ENCODE measurements around the gene SEMA3A. TPM values are rescaled to one million over a fixed set of nuclear protein-coding genes. Genes with fewer than 3 reads are reported as not detected.

The SEMA3A gene
- total and polyA plus RNA-seq, 2 of the 13 experiments (the other 11 are each of a cell fraction or from before 2014, with no cell fraction given), result 0.29 to 1.2 TPM

GRCh38 chr7:84204655-84205054 is 10.1 kb upstream of the SEMA3A start (continued):
- no peak for TF ChIP-seq DMTF1 (CRISPR knock-in tag; IDR thresholded peaks at IDR 0.05)

GRCh38 chr7:84202855-84203254 is 8.3 kb upstream of the SEMA3A start:
- intact Hi-C loops (cut with micrococcal nuclease; ENCODE audit: unreplicated experiment) (no loop called here), in situ Hi-C loops (cut with HindIII; ENCODE audit: extremely low pct_ligation_motif_present, low pct_unique_long_range_greater_than_20kb) (no loop called here)
- Histone ChIP-seq H3K36me3 (replicated peaks in 1 of 2; ENCODE audit: control insufficient read depth in 1 of 2, insufficient read depth in 2 of 2, low read length in 2 of 2) (no peaks in the 10 kb centered on the region), H3K4me2 (ENCODE audit: low read depth, low read length) (no peak overlapping the region), H3K4me1 (ENCODE audit: insufficient read depth, low read length) (no peaks in the 10 kb centered on the region), H3K9me3 (ENCODE audit: low read length) (no peaks in the 10 kb centered on the region), H3K4me3 (replicated peaks in 1 of 3; ENCODE audit: insufficient read depth in 1 of 3, low read depth in 2 of 3, low read length in 3 of 3) (no peak overlapping the region), H3K79me2 (ENCODE audit: insufficient read depth, low read length) (no peaks in the 10 kb centered on the region), H2AFZ (ENCODE audit: low read length) (no peak overlapping the region), H3K9ac (ENCODE audit: insufficient read depth, low read depth, low read length) (no peak overlapping the region), H3K27ac (ENCODE audit: extremely low read length, insufficient read depth, low read length) (no peak overlapping the region), H3K27me3 (ENCODE audit: control insufficient read depth in 1 of 2, insufficient read depth in 2 of 2, low read length in 2 of 2) (no peaks in the 10 kb centered on the region), H4K20me1 (ENCODE audit: insufficient read depth, low read length) (no peaks in the 10 kb centered on the region)
- BruUV-seq (replicated peaks), result no TSS peak
- ATAC-seq (no peak), DNase-seq (ENCODE audit: low spot score) (no peak), FAIRE-seq (no peak)
- ChIA-PET CTCF (ENCODE audit: low intra/inter-chr PET ratio, low total read pairs) (no interaction called here), POLR2A (no interaction called here)
- WGBS (ENCODE audit: low lambda C conversion rate), result 91% methylated on average over 1 of the region's 1 CpG
- TF ChIP-seq ZHX1 (CRISPR knock-in tag; IDR thresholded peaks at IDR 0.05; ENCODE audit: low read depth) (no peak), ZMAT3 (CRISPR knock-in tag; conservative IDR thresholded peaks at IDR 0.05) (no peak), ZNF496 (CRISPR knock-in tag; IDR thresholded peaks at IDR 0.05; ENCODE audit: insufficient replicate concordance) (no peak), ZNF501 (CRISPR knock-in tag; IDR thresholded peaks at IDR 0.05) (no peak), MED13 (CRISPR knock-in tag; IDR thresholded peaks at IDR 0.05) (no peak)
